NCI-H2029 treated with DMSO at 0.1 percent for 48 hours (cell line): ENCODE results near the gene RNF175.

Experiments used
- DNase-seq: peaks from one replicate; lab custom pipeline; 2025; lab: John Stamatoyannopoulos, UW

Gene RNF175

DNA sequence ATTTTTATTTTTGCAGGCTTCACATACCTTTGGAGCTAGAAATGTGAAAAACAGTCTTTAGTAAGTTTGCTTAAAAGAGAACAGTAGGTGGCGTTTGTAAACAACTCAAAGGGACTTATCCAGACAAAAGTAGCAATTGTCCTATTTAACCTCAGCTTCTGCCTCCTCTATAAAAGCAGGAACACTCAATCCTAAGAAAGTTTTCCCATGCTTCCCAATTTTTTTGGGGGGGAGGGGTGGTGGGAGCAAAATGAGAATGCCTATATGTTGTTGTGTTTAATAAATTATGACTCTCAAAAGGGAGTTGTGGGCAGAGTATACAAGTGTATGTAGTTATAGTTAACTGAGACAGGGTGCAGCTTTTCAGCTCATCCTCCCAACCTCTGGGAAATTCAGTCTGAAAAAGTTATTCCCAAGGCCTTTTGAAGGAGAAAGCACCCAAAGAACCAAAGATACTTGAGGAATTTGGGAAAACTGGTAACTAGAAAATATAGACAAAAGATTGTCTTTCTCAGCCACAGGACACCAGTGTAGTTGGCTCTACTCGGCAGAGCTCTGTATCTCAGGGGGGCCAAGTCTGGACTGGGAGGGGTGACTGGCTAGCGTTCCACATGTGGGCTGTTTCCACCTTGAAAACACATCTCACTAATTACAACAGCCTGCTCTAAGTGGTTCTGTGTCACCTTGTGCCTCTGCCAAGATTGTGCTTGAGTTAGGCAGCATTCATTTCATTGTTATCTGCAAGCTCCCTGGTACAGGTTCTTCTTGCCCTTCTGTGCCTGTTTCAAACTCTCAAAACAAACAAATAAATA, 26.3 kb upstream of the RNF175 start:
- no peak for DNase-seq

DNA sequence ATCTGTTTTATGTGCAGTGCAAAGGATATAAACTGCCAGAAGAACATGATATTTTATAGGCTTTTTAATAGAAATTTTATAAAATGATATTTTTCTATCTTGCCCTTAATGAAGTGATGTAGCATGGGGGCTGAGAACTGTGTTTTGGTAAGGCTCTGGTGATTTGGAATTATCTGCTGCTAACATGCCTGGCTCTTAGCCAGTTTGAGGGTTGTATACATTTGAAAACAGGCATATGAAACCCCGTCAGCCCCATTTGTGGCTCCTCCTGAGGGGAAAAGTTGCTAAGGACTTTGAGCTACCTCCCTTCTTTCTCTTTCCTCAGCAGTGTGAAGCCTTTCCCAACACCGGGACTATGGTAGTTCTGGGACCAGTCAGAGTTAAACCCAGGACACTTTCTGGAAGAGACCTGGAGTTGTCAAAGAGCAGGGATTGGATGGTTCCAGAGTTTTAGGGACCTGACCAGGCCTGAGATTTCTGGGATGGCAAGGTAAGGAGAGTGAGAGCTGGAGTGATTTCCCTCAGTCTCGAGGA, 24.4 kb upstream of the RNF175 start:
- no peak for DNase-seq

- DNase-seq: no peak
These were observed 22.8 kb upstream of the RNF175 start for GRCh38 chr4:153782581-153782980.

GRCh38 chr4:153781717-153782416, 22.0 kb upstream of the RNF175 start:
- DNase-seq: no peak

GRCh38 chr4:153781280-153781679, 21.5 kb upstream of the RNF175 start:
- no peak for DNase-seq

DNA sequence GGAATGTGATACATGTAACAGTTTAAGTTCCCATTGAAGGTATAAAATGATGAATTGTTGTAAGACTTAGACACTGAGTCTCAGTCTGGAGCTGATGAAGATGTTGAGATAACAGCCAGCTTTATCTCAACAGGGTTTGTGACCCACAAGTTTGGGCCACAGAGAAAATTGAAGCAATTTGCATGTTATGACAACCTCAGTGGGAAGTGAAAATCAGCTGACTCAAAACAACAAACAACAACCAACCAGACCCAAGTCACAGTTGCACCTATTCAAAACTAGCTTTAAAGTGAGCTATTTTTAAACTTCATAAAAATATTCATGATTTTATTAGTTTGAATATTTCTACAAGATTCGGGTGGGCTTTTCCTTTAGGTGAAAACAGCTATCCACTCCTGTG, 21.1 kb upstream of the RNF175 start:
- no peak for DNase-seq

DNA sequence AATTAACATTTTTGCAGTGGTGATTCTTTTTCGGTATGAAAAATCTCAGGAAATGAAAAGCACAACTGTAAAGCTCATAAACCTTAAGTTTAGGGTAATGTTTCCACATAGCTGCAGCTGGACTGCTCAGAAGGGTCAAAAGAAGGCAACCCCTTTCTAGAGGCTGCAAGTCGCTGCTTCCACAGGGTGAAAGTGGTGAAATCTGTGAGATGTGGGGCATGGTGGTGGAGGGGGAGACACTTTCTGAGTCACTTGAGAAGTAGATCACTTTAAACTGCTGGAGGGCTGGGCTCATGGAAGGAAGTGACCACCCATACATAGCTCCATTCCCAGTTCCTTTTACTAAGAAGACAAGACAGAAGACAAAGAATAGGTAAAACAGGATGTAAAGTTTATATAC, 20.4 kb upstream of the RNF175 start:
- no peak for DNase-seq

GRCh38 chr4:153778383-153778782, 18.6 kb upstream of the RNF175 start:
- DNase-seq: no peak

DNA sequence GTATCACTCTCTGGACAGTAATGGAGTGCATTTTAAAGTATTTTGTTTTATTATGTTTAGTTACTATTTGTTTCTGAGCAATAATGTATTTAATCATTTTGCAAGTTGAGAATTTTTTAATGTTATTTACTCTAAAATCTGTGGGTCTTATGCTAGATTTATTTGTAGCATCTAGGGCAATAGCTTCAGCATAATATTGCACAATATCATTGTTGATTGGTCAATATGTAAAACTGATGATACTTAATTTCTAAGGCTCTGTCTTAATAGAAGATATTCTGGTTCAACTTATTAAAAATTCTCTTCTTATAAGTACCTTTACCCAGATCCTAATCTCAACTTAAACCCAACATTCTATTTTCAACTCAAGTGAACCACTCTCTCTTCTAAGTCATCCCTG, 17.6 kb upstream of the RNF175 start:
- no peak for DNase-seq

GRCh38 chr4:153776601-153777000, 16.8 kb upstream of the RNF175 start:
- DNase-seq: no peak

GRCh38 chr4:153773236-153773690, 13.4 kb upstream of the RNF175 start:
- DNase-seq: no peak

DNA sequence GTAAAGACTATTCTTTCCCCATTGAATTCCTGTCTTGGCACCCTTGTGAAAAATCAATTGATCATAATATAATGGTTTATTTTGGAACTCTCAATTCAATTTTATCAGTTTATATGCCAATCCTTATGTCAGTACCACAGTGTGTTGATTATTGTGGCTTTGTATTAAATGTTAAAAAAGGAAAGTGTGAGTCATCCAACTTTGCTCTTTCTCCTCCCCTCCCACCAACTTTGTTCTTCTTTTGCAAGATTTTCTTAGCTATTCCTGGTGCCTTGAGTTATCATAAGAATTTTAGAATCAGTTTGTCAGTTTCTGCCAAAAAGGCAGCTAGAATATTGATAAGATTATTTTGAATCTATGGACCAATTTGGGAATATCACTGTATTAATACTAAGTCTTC, 11.2 kb upstream of the RNF175 start:
- no peak for DNase-seq

DNA sequence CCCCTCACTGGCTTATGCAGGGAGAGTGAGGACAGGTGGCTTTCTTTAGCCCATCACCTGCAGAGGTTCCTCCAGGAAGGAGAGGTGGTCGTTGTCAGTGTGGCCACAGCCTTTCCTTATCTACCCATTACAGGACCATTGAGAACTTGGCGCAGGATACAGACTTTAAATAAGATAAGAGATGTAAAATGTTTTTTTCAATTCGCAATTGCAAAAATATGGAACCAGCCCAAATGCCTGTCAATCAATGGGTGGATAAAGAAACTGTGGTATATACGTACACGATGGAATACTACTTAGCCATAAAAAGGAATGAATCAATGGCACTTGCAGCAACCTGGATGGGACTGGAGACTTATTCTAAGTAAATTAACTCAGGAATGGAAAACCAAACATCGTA, 6.9 kb upstream of the RNF175 start:
- no peak for DNase-seq

- peak; percentile 80 for DNase-seq
These were observed 6.1 kb upstream of the RNF175 start for GRCh38 chr4:153765894-153766293.

DNA sequence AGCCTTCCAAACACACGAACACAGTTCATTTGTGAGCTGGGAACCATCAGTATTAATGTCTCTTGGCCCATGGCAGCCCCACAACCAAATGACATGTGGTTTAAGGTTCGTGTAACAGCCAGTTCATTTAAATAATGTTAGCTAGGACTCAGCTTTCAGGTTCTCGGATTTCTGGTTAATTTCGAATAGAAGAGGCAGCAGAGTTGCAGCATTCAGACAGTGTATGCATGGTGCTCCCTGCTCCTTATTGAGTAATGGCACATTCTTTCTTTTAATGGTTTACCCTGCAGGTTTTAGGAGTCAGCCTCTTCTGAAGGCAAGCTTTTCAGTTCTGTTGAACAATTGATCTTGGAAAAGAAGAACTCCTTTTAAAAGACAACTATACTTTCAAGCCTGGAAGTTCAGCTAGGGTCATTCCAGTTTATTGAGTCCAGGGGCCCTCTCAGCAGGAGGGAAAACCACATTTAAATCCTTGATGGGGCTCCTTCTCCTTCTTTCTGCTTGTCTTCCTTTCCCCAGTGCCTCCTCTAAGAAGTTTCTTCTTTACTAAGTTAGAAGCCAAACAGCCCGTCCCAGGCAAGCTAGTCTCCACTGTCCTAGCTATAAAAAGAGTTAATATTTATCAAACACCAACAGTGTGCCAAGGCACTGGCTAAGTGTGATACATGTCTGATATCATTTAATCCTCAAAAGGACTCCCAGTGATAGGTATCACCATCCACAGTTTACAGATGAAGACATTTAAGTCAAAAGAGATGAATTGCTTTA, 5.0 kb upstream of the RNF175 start:
- no peak for DNase-seq

- DNase-seq: no peak
These were observed 3.6 kb upstream of the RNF175 start for GRCh38 chr4:153763404-153763803.

DNA sequence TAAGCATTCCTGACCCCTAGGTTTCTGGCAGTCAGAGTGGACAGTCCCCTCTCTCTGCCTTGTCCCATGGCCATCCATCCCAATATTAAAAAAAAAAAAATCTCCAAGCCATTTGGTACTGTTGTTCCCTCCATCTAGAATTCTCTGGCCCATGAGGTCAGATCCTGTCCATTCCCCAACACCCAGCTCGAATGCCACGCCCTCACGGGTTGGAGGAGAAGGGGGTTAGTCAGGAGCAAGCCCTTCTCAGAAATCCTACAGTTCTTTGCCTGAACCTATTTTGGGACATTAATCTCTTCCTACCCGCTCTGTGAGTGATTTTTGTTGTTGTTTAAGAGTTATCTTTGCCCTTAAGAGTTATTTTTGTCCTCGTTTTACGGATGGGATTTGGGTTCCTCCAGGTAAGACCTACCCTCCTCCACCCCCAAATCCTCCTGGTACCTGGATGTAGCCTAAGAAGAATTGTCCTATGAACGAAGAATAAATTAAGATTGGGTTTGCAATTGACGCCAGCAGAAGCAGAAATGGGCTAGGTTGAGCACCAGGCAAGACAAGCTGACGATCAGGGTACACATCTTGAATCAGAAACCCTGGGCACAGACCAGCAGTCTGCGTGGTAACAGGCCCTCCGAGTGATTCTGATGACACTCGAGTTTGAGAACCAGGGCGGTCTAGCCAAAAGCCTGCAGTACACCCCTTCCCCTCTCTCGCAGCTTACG, 977 bp downstream of the RNF175 start:
- DNase-seq: no peak

DNA sequence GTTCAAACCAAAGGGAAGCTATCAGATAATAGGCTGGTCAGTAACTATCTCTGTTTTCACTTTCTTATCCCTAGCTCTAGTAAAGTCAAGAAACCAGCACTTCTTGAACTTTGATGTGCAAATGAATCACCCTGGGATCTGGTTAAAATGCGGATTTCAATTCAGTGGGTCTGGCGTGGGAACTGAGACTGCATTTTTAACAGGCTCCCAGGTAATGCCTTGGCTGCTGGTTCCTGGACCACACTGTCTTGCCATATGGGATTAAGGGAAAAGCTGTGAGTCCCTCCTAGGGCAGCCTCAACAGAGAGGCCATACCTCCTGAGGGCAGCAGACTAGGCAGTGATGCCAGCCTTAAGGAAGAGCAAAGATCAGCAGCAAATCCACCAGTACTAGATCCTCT, 1.7 kb downstream of the RNF175 start:
- no peak for DNase-seq

GRCh38 chr4:153757407-153757806, 2.4 kb downstream of the RNF175 start:
- DNase-seq: no peak

DNA sequence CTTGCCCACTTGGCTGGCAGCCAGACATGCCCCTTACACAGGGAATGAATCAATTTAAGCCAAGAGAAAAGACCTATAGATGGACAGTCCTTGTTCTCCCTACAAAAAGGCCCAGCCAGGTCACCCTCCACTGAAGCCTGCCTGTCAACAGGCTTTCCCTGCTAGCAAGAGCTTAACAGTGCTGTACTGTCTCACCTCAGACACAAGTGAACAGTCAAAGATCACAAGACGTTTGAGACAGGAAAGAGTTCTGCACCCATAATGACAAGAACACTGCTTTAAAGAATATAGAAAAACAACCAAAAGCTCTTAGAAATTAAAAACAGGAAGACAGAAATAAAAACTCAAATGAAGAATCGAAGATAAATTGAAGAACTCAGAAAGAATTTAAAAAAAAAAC, 4.6 kb downstream of the RNF175 start:
- no peak for DNase-seq

DNA sequence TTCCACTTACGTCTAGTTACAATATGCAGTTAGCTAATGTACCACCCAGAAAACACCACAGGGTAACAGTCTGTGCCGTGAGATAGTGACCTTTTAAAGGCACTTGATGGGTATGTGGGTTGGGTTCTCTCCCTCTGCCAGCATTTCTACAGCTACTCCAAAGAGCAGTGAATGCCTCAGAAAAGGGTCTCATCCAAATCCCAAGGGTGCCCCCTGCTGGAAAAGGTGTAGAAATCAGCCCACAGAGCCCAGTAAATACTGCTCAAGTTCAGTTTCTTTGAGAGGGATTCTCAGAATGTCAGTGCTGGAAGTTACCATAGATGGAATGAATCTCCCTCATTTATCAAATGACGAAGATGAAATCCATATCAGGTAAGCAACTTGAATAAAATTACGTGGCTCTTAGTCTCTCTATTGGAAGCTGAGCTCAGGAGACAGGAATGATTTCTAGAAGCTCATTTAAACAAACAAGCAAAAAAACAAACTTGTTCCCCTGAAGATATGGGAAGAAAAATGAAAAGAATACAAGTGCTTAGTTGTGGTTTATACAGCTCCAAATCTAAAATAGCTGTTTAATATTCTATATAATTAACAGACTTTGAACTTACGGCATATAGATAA, 9.5 kb downstream of the RNF175 start:
- peak; percentile 0 for DNase-seq
